SU-DHL-6 (cell line): Measurements from ENCODE around the gene PGAP3.

ENCODE experiments used
- H2AFZ ChIP-seq: fragments of 200-600 bp; sonication (generic); 2 replicates; pipeline ENCODE4 v1.6.1; 2014; ENCODE audit warnings: low read depth, mild to moderate bottlenecking, moderate library complexity, mixed read lengths, antibody characterized with exemption, low read length; ENCODE audit not compliant: severe bottlenecking
- H3F3A ChIP-seq: fragments of 200-600 bp; shearing (Covaris generic); 2 replicates; pipeline ENCODE4 v1.6.0; 2016; ENCODE audit warnings: antibody characterized with exemption, mild to moderate bottlenecking; ENCODE audit not compliant: insufficient read depth
- H3K27ac ChIP-seq: fragments of 200-600 bp; sonication (generic); 2 replicates; pipeline ENCODE4 v1.5.1; 2016; ENCODE audit warnings: low read depth, mild to moderate bottlenecking, low read length, moderate library complexity, mixed read lengths
- H3K27me3 ChIP-seq: fragments of 200-600 bp; sonication (generic), shearing (Covaris generic); 2 replicates; pipeline ENCODE4 v1.6.0; 2014; ENCODE audit warnings: mild to moderate bottlenecking, low read length
- H3K36me3 ChIP-seq: fragments of 200-600 bp; sonication (generic); 2 replicates; pipeline ENCODE4 v1.6.1; 2014; ENCODE audit warnings: mild to moderate bottlenecking, low read length, mixed read lengths
- H3K4me2 ChIP-seq: fragments of 300-600, 200-600 bp; shearing (Covaris generic), sonication (generic); 2 replicates; pipeline ENCODE4 v1.6.0; 2014; ENCODE audit warnings: low read length, low read depth, mild to moderate bottlenecking; ENCODE audit not compliant: poor library complexity, severe bottlenecking
- H3K4me3 ChIP-seq: fragments of 200-600 bp; sonication (generic); 2 replicates; pipeline ENCODE4 v1.5.1; 2014; ENCODE audit warnings: antibody characterized with exemption, low read length, mild to moderate bottlenecking, mixed read lengths; ENCODE audit not compliant: insufficient read depth, poor library complexity, severe bottlenecking
- H3K79me2 ChIP-seq: fragments of 200-600 bp; sonication (generic); 2 replicates; pipeline ENCODE4 v1.6.1; 2014; ENCODE audit warnings: mild to moderate bottlenecking, low read length, moderate library complexity; ENCODE audit not compliant: insufficient read depth
- H3K9ac ChIP-seq: fragments of 200-600 bp; sonication (generic); 2 replicates; pipeline ENCODE4 v1.7.0; 2014; ENCODE audit warnings: mild to moderate bottlenecking, low read length
- H3K9me2 ChIP-seq: fragments of 200-600 bp; sonication (generic); replicated peaks from 2 replicates; pipeline ENCODE4 v1.6.1; 2014; ENCODE audit warnings: low read length; ENCODE audit not compliant: insufficient read depth
- H3K9me3 ChIP-seq: fragments of 200-600 bp; sonication (generic); 2 replicates; pipeline ENCODE4 v1.6.1; 2014; ENCODE audit warnings: low read length, mixed read lengths; ENCODE audit not compliant: insufficient read depth
- H4K20me1 ChIP-seq: fragments of 200-600 bp; sonication (generic); 2 replicates; pipeline ENCODE4 v1.6.1; 2014; ENCODE audit warnings: low read depth, mild to moderate bottlenecking, antibody characterized with exemption, low read length, moderate library complexity, mixed read lengths
- EZH2phosphoT487 ChIP-seq: fragments of 200-600 bp; sonication (generic), shearing (Covaris generic); conservative IDR thresholded peaks from 2 replicates; pipeline ENCODE4 v1.6.1; 2018; ENCODE audit warnings: mild to moderate bottlenecking, antibody characterized with exemption, low read length, moderate library complexity, mixed read lengths
- TF ChIP-seq, protein P1 (sequence below): fragments of 200-600 bp; sonication (generic); IDR thresholded peaks from one replicate; pipeline ENCODE4 v1.5.1; 2017; ENCODE audit warnings: antibody characterized with exemption, mild to moderate bottlenecking, low read length, moderate library complexity; ENCODE audit not compliant: insufficient read depth, poor library complexity, severe bottlenecking

PGAP3 gene

DNA sequence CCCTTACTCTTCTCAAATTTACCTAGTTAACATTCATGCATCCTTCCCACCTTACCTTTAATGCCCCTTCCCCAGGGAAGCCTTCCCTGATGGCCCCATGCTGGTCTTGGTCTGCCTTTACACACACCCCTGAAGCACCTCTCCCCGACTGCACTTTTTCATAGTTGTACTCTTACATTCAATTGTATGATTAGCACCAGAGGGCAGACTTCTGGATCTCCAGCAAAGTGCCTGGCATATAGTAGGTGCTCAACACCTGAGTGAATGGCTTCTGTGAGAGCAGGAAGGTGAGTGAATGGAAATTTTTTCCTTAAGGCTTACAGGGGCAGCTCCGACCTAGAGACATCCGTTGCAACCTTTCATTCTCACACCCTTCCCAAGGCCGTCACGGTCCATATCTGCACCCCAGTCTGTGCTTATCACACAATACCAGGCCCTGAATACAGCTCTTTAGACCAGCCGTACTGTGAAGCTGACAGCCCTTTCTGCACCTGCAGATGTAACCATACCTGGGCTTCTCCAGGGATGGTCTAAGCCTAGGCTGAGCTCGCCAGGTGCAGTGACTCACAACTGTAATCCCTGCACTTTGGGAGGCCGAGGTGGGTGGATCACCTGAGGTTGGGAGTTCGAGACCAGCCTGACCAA lies 4.4 kb downstream of the PGAP3 start:
- Histone ChIP-seq H3K9me2 (no peaks in the 10 kb centered on the region), H3K4me3 (no peak overlapping the region), H3K9me3 (no peaks in the 10 kb centered on the region), H3K27me3 (no peaks in the 10 kb centered on the region), H3K27ac (no peak overlapping the region), H3K9ac (no peak overlapping the region), H3K4me2 (no peak overlapping the region), H3K79me2 (no peaks in the 10 kb centered on the region), H2AFZ (no peak overlapping the region), H4K20me1 (no peaks in the 10 kb centered on the region), H3K36me3 (no peaks in the 10 kb centered on the region), H3F3A (peaks cover 9% of the 10 kb centered on the region; the same call in 1 of the 2 replicates)
- TF ChIP-seq, protein P1, sequence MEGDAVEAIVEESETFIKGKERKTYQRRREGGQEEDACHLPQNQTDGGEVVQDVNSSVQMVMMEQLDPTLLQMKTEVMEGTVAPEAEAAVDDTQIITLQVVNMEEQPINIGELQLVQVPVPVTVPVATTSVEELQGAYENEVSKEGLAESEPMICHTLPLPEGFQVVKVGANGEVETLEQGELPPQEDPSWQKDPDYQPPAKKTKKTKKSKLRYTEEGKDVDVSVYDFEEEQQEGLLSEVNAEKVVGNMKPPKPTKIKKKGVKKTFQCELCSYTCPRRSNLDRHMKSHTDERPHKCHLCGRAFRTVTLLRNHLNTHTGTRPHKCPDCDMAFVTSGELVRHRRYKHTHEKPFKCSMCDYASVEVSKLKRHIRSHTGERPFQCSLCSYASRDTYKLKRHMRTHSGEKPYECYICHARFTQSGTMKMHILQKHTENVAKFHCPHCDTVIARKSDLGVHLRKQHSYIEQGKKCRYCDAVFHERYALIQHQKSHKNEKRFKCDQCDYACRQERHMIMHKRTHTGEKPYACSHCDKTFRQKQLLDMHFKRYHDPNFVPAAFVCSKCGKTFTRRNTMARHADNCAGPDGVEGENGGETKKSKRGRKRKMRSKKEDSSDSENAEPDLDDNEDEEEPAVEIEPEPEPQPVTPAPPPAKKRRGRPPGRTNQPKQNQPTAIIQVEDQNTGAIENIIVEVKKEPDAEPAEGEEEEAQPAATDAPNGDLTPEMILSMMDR = no peak
- no peak for TF ChIP-seq EZH2phosphoT487

GRCh38 chr17:39679521-39680192 lies 8.2 kb downstream of the PGAP3 start:
- Histone ChIP-seq H3K27ac (no peak overlapping the region), H4K20me1 (no peaks in the 10 kb centered on the region), H3K9me2 (no peaks in the 10 kb centered on the region), H3K36me3 (no peaks in the 10 kb centered on the region), H3K9ac (no peak overlapping the region), H3F3A (no peaks in the 10 kb centered on the region), H2AFZ (no peak overlapping the region), H3K79me2 (no peaks in the 10 kb centered on the region), H3K9me3 (no peaks in the 10 kb centered on the region), H3K4me3 (no peak overlapping the region), H3K27me3 (no peaks in the 10 kb centered on the region), H3K4me2 (no peak overlapping the region)
- no peak for TF ChIP-seq EZH2phosphoT487
- TF ChIP-seq, protein P1 = no peak

GRCh38 chr17:39678340-39679116 lies 9.3 kb downstream of the PGAP3 start:
- TF ChIP-seq EZH2phosphoT487 = no peak
- TF ChIP-seq, protein P1 = no peak
- no peaks in the 10 kb centered on the region for H3K79me2 ChIP-seq
- no peaks in the 10 kb centered on the region for H3K27me3 ChIP-seq
- no peaks in the 10 kb centered on the region for H3F3A ChIP-seq
- no peaks in the 10 kb centered on the region for H3K36me3 ChIP-seq
- H3K9me2 ChIP-seq = no peaks in the 10 kb centered on the region
- no peak overlapping the region for H3K9ac ChIP-seq
- H4K20me1 ChIP-seq = no peaks in the 10 kb centered on the region
- H3K4me2 ChIP-seq = no peak overlapping the region
- no peak overlapping the region for H2AFZ ChIP-seq
- H3K27ac ChIP-seq = no peak overlapping the region
- H3K9me3 ChIP-seq = no peaks in the 10 kb centered on the region
- no peak overlapping the region for H3K4me3 ChIP-seq
